DLD1 (cell line): ENCODE measurements around the gene SLC25A41.

Source experiments
- in situ Hi-C: cut with HindIII; loops from 2 replicates; pipeline ENCODE4 v1.10.0; 2017; ENCODE audit warnings: low sequenced_read_pairs

The SLC25A41 gene

DNA sequence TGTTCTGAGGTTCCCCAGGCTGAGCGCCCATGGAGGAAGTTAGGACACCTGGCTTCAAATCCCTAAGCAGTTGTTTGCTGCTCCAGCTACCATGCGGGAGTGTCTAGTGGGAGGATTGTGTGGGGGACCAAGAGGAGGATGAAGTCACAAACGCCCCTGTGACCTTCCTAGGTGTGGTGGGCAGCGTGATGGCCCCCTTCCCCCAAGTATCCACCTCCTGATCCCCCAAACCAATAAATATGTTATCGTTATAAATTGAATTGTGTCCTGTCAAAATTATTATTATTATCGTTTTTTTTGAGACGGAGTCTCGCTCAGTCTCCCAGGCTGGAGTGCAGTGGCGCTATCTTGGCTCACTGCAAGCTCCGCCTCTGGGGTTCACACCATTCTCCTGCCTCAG, at the start of gene SLC25A41:
TSS of gene SLC25A41 (minus strand) at position 101 of the 400 bp plus-strand sequence. CDS start at position 31, 70 bp downstream.
- in situ Hi-C loops: no loop called here

- in situ Hi-C loops: no loop called here
Observed at GRCh38 chr19:6483235-6483634, 49.7 kb upstream of the SLC25A41 start.

- in situ Hi-C loops: no loop called here
Observed at GRCh38 chr19:6482343-6482686, 48.8 kb upstream of the SLC25A41 start.

DNA sequence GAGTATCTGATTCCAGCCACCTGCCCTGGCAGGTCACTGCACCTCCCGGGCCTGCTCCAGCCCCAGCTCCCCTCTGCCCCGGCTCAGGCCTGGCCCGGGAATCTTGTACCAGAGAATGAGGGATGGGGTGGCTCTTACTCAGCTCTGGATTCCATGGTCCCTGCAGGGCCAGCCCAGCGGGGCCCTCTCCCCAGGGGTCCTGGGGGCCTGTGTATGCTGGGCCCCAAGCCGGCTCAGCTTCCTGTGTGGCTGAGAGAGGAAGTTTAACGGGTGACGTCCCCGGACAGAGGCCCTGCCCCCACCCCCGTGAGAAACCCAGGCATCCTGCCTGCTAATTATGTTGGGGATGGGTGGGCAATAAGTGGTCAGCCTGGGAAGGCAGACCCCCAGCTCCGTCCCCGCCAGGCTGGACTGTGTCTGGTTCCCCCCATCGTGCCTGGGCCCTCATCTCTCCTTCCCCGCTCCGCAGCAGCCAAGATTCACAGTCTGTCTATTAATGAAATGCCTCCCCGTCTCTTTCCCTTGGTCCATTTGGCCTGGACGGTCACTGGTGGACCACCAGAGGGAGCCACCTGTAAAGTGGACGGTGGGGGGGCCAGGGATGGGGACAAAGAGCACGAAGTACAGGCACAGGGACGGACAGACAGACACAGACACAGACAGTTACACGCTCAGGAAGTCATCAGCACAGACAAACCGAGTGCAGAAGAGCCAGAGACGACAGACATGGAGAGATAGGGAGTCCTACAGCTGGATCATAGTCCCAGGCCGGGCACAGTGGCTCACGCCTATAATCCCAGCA, 48.2 kb upstream of the SLC25A41 start, which contains the start of gene DENND1C:
TSS of gene DENND1C (minus strand) at position 247 of the 802 bp plus-strand sequence. CDS start at position 155, 92 bp downstream.
- in situ Hi-C loops: no loop called here

GRCh38 chr19:6480848-6481415, 47.4 kb upstream of the SLC25A41 start:
- in situ Hi-C loops: no loop called here

DNA sequence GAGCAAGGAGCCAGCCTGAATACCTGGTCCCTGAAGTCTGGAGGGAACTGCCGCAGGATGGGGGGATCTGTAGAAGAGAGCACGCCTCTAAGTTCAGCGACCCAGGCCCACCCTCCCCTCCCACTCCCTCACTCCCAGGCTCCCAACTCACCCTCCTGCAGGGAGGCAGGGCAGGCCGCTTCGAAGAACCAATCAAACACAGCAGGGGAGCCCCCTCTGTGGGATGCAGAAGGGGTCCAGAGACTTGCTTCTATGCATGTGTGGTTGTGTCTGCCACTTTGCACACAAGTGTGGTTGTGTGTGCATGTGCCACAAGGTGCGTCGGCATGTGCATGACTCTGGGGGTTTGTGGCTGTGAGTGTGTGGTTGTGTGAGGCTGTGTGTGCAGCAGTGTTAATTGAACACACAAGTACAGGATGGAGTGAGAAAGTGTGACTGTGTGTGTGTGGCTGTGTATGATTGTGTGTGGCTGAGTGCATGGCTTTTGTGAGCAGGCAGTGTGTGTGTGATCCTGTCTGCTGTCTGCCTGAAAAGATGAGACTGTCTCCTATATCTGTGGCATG, 46.4 kb upstream of the SLC25A41 start:
- in situ Hi-C loops: no loop called here

DNA sequence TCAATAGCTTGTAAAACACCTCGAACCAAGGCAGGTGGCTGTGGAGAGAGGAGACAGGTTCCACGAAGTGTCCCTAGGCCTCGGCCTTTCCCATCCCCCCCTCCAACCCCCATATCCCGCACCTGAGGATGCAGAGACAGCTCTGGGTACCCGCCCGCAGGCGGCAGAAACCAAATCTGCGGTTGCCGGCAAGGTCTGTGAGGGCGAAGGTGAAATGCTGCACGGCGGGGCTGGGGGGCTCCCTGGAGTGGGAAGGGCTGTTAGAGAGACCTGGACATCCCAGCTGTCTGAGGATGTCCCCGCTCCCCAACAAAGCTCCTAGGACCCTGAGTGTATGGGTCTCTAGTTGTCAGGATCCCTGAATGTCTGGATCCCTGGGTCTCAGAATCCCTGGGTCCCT, 45.3 kb upstream of the SLC25A41 start:
- in situ Hi-C loops: no loop called here

DNA sequence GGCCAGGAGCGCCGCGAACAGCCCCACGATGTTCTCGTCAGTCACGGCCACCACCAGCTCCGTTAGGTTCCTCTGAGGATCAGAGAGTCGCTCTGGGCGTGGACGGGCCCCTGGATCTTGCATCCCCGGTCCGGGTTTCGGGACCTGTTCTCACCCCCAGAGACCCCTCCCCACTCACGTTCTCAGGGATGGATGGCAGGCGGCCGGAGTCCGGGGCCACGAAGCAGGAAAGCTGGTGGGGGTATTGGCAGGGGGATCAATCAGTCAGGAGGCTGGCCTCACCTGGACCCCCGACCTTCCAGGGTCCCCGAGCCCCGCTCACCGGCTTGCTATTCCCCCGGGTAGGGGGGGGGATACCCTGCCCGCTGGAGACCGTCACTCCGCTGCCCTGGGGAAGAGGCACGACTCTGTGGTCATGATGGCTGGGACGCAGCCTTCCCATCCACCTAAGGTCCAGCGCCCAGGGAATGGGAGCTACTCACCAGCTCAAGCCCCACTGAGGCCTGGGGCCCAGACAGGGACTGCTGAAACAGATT, 43.4 kb upstream of the SLC25A41 start:
- in situ Hi-C loops: no loop called here

DNA sequence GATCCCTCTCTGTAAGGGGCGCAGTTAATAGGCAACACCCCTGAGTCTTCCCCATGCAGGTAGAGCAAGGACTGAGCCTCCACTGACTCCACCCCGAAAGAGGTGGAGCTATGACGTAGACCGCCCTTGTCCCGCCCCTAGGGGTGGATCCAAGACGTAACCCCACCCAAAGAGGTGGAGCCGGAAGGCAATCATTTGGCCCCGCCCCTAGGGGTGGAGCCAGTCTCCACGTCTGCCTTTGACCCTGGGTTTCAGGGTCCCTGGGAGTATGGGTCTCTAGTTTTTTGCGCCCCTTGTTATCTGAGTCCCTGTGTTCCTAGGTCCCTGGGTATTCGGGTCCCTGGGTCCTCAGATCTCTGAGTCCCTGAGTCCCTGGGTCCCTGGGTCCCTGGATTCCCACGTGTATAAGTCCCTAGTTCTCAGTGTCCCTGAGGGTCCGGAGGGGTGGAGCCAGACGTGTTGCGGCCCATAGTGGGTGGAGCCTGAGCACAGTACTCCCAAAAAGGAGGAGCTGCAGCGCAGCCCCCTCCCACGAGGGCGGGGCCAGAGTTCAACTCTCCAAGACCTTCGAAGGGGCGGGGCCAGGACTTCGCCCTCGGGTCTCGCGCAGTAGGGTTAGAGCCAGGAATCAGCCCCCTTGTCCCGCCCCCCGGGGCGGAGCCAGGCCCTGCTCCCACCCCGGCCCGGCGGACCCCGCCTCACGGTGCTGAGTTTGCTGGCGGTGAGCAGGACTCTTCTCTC, 42.8 kb upstream of the SLC25A41 start:
- in situ Hi-C loops: no loop called here

GRCh38 chr19:6475321-6476108, 42.0 kb upstream of the SLC25A41 start:
- in situ Hi-C loops: no loop called here

DNA sequence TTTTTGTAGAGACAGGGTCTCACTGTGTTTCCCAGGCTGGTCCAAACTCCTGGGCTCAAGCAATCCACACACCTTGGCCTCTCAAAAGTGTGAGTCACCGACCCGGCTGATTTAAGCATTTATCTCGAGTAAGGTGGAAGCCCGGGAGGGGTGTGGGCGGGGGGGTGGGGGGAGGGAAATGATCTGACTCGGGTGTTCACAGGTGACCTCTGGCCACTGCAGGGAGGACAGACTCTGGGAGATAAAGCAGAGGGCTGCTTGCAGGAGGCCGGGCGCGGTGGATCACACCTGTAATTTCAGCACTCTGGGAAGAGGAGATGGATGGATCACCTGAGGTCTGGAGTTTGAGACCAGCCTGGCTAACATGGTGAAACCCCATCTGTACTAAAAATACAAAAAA, 40.1 kb upstream of the SLC25A41 start:
- in situ Hi-C loops: no loop called here

- in situ Hi-C loops: no loop called here
Observed at GRCh38 chr19:6472713-6473112, 39.1 kb upstream of the SLC25A41 start.

GRCh38 chr19:6471076-6471475, 37.5 kb upstream of the SLC25A41 start:
- in situ Hi-C loops: no loop called here

- in situ Hi-C loops: no loop called here
Observed at GRCh38 chr19:6470173-6470572, 36.6 kb upstream of the SLC25A41 start.

GRCh38 chr19:6467384-6467783, 33.8 kb upstream of the SLC25A41 start:
- in situ Hi-C loops: no loop called here

GRCh38 chr19:6466526-6467248, 33.1 kb upstream of the SLC25A41 start:
- in situ Hi-C loops: no loop called here

DNA sequence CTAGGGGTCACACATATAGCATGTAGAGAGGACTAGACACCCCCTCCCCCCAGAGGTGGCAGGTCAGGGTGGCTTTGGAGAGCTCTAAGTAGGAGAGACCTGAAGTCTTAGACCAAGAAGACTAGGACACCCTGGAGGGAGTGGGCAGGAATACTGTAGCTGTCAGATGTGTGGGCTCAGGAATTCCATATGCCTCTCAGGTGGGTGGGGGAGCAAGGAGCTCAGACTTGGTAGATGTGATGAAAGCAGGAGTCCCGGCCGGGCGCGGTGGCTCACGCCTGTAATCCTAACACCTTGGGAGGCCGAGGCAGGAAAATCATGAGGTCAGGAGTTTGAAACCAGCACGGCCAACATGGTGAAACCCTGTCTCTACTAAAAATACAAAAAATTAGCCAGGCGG, 32.1 kb upstream of the SLC25A41 start:
- in situ Hi-C loops: no loop called here

- in situ Hi-C loops: no loop called here
Observed at GRCh38 chr19:6465006-6465405, 31.4 kb upstream of the SLC25A41 start.

GRCh38 chr19:6464070-6464873, 30.7 kb upstream of the SLC25A41 start, which contains the start of gene CRB3:
CRB3 (plus strand) TSS chr19:6464271; CDS start chr19:6464702, 431 bp downstream.
- in situ Hi-C loops: no loop called here
